ENCODE measurements around the gene TBL3. TPM values are rescaled to one million over a fixed set of nuclear protein-coding genes. Genes with fewer than 3 reads are reported as not detected.

The TBL3 gene
- total RNA-seq, 1 experiment from 2014 or later, result 68.9 TPM

DNA sequence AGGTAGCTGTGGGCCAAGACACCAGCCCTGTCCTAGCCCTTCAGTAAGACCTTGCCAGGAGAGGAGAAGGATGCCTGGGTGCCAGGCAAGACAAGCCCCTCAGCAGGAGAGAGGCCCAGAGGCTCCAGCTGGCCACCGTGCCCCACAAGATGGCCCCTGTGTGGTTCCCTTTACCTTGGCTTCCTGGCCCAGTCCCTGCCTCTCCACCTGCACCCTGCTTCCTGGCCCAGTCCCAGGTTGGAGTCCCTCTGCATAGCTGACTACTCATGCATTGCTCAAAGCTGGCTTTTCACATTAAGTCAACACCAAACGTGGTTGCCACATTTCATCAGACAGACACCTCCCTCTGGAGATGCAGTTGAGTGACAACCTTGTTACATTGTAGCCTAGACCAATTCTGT is 21.9 kb downstream of the TBL3 start:
- Histone ChIP-seq H3K9ac (ENCODE audit: low read length) (no peak overlapping the region), H3K9me3 (ENCODE audit: control insufficient read depth in 1 of 2, insufficient read depth in 1 of 2, low read depth in 1 of 2, low read length in 2 of 2) (no peaks in the 10 kb centered on the region), H3K4me2 (ENCODE audit: low read length) (no peak overlapping the region), H3K79me2 (ENCODE audit: insufficient read depth, low read length) (no peaks in the 10 kb centered on the region), H3K4me1 (ENCODE audit: control insufficient read depth in 1 of 2, insufficient read depth in 2 of 2, low read length in 2 of 2) (peaks cover 11 to 34% of the 10 kb centered on the region in 2 experiments; a peak in 3 of 4 replicates), H3K27me3 (ENCODE audit: insufficient read depth, low read length) (no peaks in the 10 kb centered on the region), H4K20me1 (ENCODE audit: insufficient read depth) (no peaks in the 10 kb centered on the region), H3K9me2 (ENCODE audit: insufficient read depth) (no peaks in the 10 kb centered on the region), H2AFZ (ENCODE audit: low read depth, low read length, poor library complexity, severe bottlenecking) (no peak overlapping the region), H3K27ac (ENCODE audit: low read depth, low read length) (0 out of 2 replicates have a peak overlapping the region, but pooled peaks have one; percentile 2), H3K36me3 (ENCODE audit: control insufficient read depth in 1 of 2, insufficient read depth in 2 of 2, low read length in 2 of 2) (peaks cover 2 to 15% of the 10 kb centered on the region in 2 experiments; a peak in 3 of 4 replicates), H3K4me3 (replicated peaks in 1 of 2; ENCODE audit: low read depth in 1 of 2, low read length in 2 of 2) (no peak overlapping the region)
- ChIA-PET POLR2A (interaction anchor here (1.4 kb wide), 1 partner anchor 162 kb away, joined by 5 read pairs; the partner anchor contains the start of gene TRAF7), RAD21 (ENCODE audit: low non-redundant PET in 1 of 2, low total read pairs in 2 of 2, uncharacterized antibody in 2 of 2, unreplicated experiment in 2 of 2) (no interaction called here), CTCF (no interaction called here)
- DNase-seq (ENCODE audit: low read depth, low spot score) (no peak), ATAC-seq (no peak)
- intact Hi-C loops (cut with micrococcal nuclease), result no loop called here
- no TSS peak for BruUV-seq (replicated peaks)
- no peak for TF ChIP-seq SIN3A (IDR thresholded peaks at IDR 0.05; ENCODE audit: low read depth)
- TF ChIP-seq ZFX (IDR thresholded peaks at IDR 0.05), result no peak
- no peak for TF ChIP-seq EZH2phosphoT487 (IDR thresholded peaks at IDR 0.05; ENCODE audit: borderline replicate concordance)
- TF ChIP-seq, protein P1, sequence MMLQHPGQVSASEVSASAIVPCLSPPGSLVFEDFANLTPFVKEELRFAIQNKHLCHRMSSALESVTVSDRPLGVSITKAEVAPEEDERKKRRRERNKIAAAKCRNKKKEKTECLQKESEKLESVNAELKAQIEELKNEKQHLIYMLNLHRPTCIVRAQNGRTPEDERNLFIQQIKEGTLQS (IDR thresholded peaks at IDR 0.05), result no peak
- TF ChIP-seq, protein P2, sequence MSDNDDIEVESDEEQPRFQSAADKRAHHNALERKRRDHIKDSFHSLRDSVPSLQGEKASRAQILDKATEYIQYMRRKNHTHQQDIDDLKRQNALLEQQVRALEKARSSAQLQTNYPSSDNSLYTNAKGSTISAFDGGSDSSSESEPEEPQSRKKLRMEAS (IDR thresholded peaks at IDR 0.05), result no peak
- TF ChIP-seq EZH2 (IDR thresholded peaks at IDR 0.05), result no peak
- TF ChIP-seq, protein P3, sequence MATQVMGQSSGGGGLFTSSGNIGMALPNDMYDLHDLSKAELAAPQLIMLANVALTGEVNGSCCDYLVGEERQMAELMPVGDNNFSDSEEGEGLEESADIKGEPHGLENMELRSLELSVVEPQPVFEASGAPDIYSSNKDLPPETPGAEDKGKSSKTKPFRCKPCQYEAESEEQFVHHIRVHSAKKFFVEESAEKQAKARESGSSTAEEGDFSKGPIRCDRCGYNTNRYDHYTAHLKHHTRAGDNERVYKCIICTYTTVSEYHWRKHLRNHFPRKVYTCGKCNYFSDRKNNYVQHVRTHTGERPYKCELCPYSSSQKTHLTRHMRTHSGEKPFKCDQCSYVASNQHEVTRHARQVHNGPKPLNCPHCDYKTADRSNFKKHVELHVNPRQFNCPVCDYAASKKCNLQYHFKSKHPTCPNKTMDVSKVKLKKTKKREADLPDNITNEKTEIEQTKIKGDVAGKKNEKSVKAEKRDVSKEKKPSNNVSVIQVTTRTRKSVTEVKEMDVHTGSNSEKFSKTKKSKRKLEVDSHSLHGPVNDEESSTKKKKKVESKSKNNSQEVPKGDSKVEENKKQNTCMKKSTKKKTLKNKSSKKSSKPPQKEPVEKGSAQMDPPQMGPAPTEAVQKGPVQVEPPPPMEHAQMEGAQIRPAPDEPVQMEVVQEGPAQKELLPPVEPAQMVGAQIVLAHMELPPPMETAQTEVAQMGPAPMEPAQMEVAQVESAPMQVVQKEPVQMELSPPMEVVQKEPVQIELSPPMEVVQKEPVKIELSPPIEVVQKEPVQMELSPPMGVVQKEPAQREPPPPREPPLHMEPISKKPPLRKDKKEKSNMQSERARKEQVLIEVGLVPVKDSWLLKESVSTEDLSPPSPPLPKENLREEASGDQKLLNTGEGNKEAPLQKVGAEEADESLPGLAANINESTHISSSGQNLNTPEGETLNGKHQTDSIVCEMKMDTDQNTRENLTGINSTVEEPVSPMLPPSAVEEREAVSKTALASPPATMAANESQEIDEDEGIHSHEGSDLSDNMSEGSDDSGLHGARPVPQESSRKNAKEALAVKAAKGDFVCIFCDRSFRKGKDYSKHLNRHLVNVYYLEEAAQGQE (IDR thresholded peaks at IDR 0.05; ENCODE audit: low read depth), result no peak
- TF ChIP-seq, protein P4, sequence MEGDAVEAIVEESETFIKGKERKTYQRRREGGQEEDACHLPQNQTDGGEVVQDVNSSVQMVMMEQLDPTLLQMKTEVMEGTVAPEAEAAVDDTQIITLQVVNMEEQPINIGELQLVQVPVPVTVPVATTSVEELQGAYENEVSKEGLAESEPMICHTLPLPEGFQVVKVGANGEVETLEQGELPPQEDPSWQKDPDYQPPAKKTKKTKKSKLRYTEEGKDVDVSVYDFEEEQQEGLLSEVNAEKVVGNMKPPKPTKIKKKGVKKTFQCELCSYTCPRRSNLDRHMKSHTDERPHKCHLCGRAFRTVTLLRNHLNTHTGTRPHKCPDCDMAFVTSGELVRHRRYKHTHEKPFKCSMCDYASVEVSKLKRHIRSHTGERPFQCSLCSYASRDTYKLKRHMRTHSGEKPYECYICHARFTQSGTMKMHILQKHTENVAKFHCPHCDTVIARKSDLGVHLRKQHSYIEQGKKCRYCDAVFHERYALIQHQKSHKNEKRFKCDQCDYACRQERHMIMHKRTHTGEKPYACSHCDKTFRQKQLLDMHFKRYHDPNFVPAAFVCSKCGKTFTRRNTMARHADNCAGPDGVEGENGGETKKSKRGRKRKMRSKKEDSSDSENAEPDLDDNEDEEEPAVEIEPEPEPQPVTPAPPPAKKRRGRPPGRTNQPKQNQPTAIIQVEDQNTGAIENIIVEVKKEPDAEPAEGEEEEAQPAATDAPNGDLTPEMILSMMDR (IDR thresholded peaks at IDR 0.05 in 2 of 3, conservative IDR thresholded peaks at IDR 0.05 in 1 of 3; ENCODE audit: borderline replicate concordance in 1 of 3, insufficient read depth in 1 of 3, low read depth in 2 of 3, low read length in 2 of 3), result no peak
- TF ChIP-seq POLR2A (IDR thresholded peaks at IDR 0.05; ENCODE audit: borderline replicate concordance, extremely low read depth, insufficient read depth, insufficient read length), result no peak
- TF ChIP-seq YY1 (IDR thresholded peaks at IDR 0.05; ENCODE audit: extremely low read depth, insufficient replicate concordance, low read depth, low read length), result no peak
- no peak for TF ChIP-seq RAD21 (IDR thresholded peaks at IDR 0.05; ENCODE audit: low read depth)
- TF ChIP-seq SRF (IDR thresholded peaks at IDR 0.05; ENCODE audit: low read depth), result no peak
- TF ChIP-seq ZNF274 (IDR thresholded peaks at IDR 0.05; ENCODE audit: low read depth, low read length), result no peak
- no peak for TF ChIP-seq CEBPB (IDR thresholded peaks at IDR 0.05; ENCODE audit: low read depth)

All from HCT116 (cell line).